PC-9 (cell line): ENCODE results near the gene EVI5L. TPM values are rescaled to one million over a fixed set of nuclear protein-coding genes. Genes with fewer than 3 reads are reported as not detected.

Experiments used
- Bru-seq: library from RNA; stranded (reverse); fragments of 400-500 nt; gene quantifications from one replicate; lab custom pipeline; 2021; lab: Mats Ljungman, UMichigan
- BruChase-seq, 2 experiments: library from RNA; stranded (reverse); fragments of 400-500 nt; gene quantifications; one replicate each; lab custom pipeline; 2021; lab: Mats Ljungman, UMichigan
- BruUV-seq: library from RNA; stranded (reverse); fragments of 400-500 nt; replicated peaks from 2 replicates; lab custom pipeline; 2021; lab: Mats Ljungman, UMichigan
- CTCF ChIA-PET: fragments of 300-600 bp; sonication (Branson Sonifier 250); formaldehyde crosslinking; loops from one replicate; lab custom pipeline; 2022; ENCODE audit warnings: antibody characterized with exemption; lab: Charles Lee
- POLR2A ChIA-PET: fragments of 300-600 bp; sonication (Branson Sonifier 250); formaldehyde crosslinking; loops from one replicate; lab custom pipeline; 2022; ENCODE audit warnings: antibody characterized with exemption; ENCODE audit not compliant: unreplicated experiment; lab: Charles Lee
- DNase-seq, 2 experiments: peaks; one replicate each; pipeline versions ENCODE4 v3.0.0 to v3.0.0-alpha.2; 2015 to 2022; ENCODE audit warnings: mixed read lengths in 1 of 2
- H2AFZ ChIP-seq: fragments of 200-600 bp; sonication (generic); 2 replicates; pipeline ENCODE4 v1.8.1; 2017; ENCODE audit warnings: antibody characterized with exemption
- H3F3A ChIP-seq: fragments of 200-600 bp; sonication (generic); 2 replicates; pipeline ENCODE4 v1.8.1; 2017; ENCODE audit warnings: antibody characterized with exemption, mild to moderate bottlenecking, low read depth; ENCODE audit not compliant: insufficient read depth
- H3K27ac ChIP-seq: fragments of 200-600 bp; sonication (generic); 2 replicates; pipeline ENCODE4 v1.6.1; 2016; ENCODE audit warnings: mixed run types
- H3K27me3 ChIP-seq: fragments of 200-600 bp; sonication (generic); 2 replicates; pipeline ENCODE4 v1.6.1; 2016; ENCODE audit warnings: low read depth, mixed run types; ENCODE audit not compliant: insufficient read depth
- H3K36me3 ChIP-seq: fragments of 200-600 bp; sonication (generic); 2 replicates; pipeline ENCODE4 v1.6.1; 2016; ENCODE audit warnings: low read depth, mixed run types
- H3K4me1 ChIP-seq: fragments of 200-600 bp; sonication (generic); replicated peaks from 2 replicates; pipeline ENCODE4 v1.6.1; 2016; ENCODE audit warnings: mixed run types; ENCODE audit not compliant: insufficient read depth
- H3K4me2 ChIP-seq: fragments of 200-600 bp; sonication (generic); 2 replicates; pipeline ENCODE4 v1.6.1; 2017; ENCODE audit warnings: mixed run types
- H3K4me3 ChIP-seq: fragments of 200-600 bp; sonication (generic); 2 replicates; pipeline ENCODE4 v1.6.1; 2016; ENCODE audit warnings: mixed run types
- H3K79me2 ChIP-seq: fragments of 200-600 bp; sonication (generic); 2 replicates; pipeline ENCODE4 v1.6.1; 2017; ENCODE audit warnings: low read depth, mixed run types
- H3K9me2 ChIP-seq: fragments of 200-600 bp; sonication (generic); 2 replicates; pipeline ENCODE4 v1.8.1; 2017; ENCODE audit warnings: mild to moderate bottlenecking; ENCODE audit not compliant: insufficient read depth
- H3K9me3 ChIP-seq: fragments of 200-600 bp; sonication (generic); 2 replicates; pipeline ENCODE4 v1.8.1; 2016; ENCODE audit warnings: low read depth; ENCODE audit not compliant: insufficient read depth
- H4K20me1 ChIP-seq: fragments of 200-600 bp; sonication (generic); 2 replicates; pipeline ENCODE4 v1.8.1; 2017; ENCODE audit not compliant: insufficient read depth
- CTCF ChIP-seq: fragments of 200-600 bp; sonication (generic); conservative IDR thresholded peaks from 2 replicates; pipeline ENCODE4 v1.6.1; 2017; ENCODE audit warnings: mixed run types, antibody characterized with exemption, mild to moderate bottlenecking, moderate library complexity
- EZH2 ChIP-seq: fragments of 200-600 bp; sonication (generic); IDR thresholded peaks from 2 replicates; pipeline ENCODE4 v1.8.0; 2017; ENCODE audit warnings: antibody characterized with exemption, low read depth
- intact Hi-C: fragments of 100-400 bp; cut with micrococcal nuclease; formaldehyde crosslinking; loops from one replicate; pipeline ENCODE4 v1.10.0; 2022; ENCODE audit not compliant: unreplicated experiment
- long read RNA-seq: library from polyadenylated mRNA; stranded (forward); transcript quantifications from one replicate; pipeline ENCODE4 v2.0.0, GENCODE V29; 2022
- total RNA-seq: library from RNA; stranded (reverse); gene quantifications from 2 replicates; pipeline ENCODE4 v1.2.3, GENCODE V29; 2021

Gene EVI5L
- total RNA-seq (13.1 and 19.2 TPM in 2 replicates), Bru-seq, nascent RNA (percentile 46 among the genes with signal in this experiment), BruChase-seq, experiment 1, labeled RNA remaining after a 2-hour chase (percentile 47 among the genes with signal in this experiment), BruChase-seq, experiment 2, labeled RNA remaining after a 6-hour chase (percentile 59 among the genes with signal in this experiment)
- long read RNA-seq, transcript EVI5L-201 (19 exons, 3,855 nt), result major isoform, 22 of 35 reads
- long read RNA-seq, partial matches to known transcripts, result 8 of 35 reads
- long read RNA-seq, other reads (novel, unspliced or antisense), result 5 of 35 reads

DNA sequence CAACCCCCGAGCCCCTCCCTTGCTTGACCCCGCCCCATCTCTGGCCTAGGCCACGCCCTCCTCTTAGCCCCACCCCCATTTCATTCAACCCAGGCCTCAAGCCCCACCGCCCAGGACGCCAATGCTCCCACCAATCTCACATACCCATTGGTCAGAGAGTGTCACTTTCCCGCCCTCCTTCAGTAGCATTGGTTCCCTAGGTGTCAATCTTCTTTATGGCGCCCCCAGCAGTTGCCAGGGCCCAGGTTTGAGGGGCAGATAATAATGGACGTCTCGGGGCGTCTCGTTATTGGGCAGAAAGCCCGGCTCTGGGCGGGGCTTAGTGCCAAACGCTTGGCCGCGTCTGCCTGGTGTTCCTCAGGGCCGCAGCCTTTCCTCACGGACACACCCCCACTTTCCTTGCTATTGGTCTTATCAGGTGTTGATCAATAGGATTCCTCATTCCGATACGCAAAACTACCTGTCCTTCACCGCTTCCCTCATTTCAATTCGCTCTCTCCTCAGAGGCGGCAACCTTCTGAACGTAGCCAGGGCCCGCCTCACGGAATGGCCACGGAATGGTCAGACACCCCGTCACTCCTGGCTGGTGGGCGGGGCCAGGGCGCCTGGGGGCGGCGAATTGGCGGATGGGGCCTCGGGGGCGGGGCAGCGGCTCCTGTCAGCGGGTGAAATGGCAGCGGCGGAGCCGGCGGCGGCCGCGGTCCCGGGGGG is at the start of gene EVI5L:
Gene EVI5L (plus strand): TSS at position 658 of the 711 bp plus-strand sequence. CDS start 16,325 bp downstream, outside the sequence.
- BruUV-seq, result no TSS peak
- Histone ChIP-seq H3K79me2 (peaks cover 7% of the 10 kb centered on the region), H3K9me3 (no peaks in the 10 kb centered on the region), H2AFZ (peak within 1 kb of the TSS; percentile 69), H4K20me1 (no peaks in the 10 kb centered on the region), H3F3A (peaks cover 25% of the 10 kb centered on the region), H3K4me1 (peaks cover 22% of the 10 kb centered on the region), H3K9me2 (no peaks in the 10 kb centered on the region), H3K27ac (no peak within 1 kb of the TSS), H3K4me2 (peak within 1 kb of the TSS; percentile 75), H3K36me3 (no peaks in the 10 kb centered on the region), H3K4me3 (peak within 1 kb of the TSS; percentile 56; the same call in 1 of the 2 replicates), H3K27me3 (peaks cover 13% of the 10 kb centered on the region; the same call in 1 of the 2 replicates)
- ChIA-PET POLR2A (no interaction called here), CTCF (no interaction called here)
- TF ChIP-seq CTCF, result no peak; the same call in 1 of the 2 replicates
- TF ChIP-seq EZH2, result no peak
- intact Hi-C loops, result loop anchor here (2.0 kb wide), 1 partner anchor 43 kb away; no protein-coding TSS in a partner anchor
- DNase-seq, result peak; percentile 98 to 100

GRCh38 chr19:7781157-7781556 is 48.9 kb upstream of the EVI5L start:
- Histone ChIP-seq H3K79me2 (no peaks in the 10 kb centered on the region), H4K20me1 (no peaks in the 10 kb centered on the region), H3K9me2 (no peaks in the 10 kb centered on the region), H3K4me2 (no peak overlapping the region), H3K27me3 (no peaks in the 10 kb centered on the region), H3F3A (peaks cover 45% of the 10 kb centered on the region), H3K36me3 (no peaks in the 10 kb centered on the region), H3K4me3 (no peak overlapping the region), H3K4me1 (peaks cover 23% of the 10 kb centered on the region), H3K27ac (no peak overlapping the region), H3K9me3 (no peaks in the 10 kb centered on the region; the same call in 1 of the 2 replicates), H2AFZ (no peak overlapping the region)
- ChIA-PET CTCF (no interaction called here), POLR2A (no interaction called here)
- intact Hi-C loops, result no loop called here
- no TSS peak for BruUV-seq
- DNase-seq, result no peak
- TF ChIP-seq EZH2 (no peak), CTCF (no peak)

DNA sequence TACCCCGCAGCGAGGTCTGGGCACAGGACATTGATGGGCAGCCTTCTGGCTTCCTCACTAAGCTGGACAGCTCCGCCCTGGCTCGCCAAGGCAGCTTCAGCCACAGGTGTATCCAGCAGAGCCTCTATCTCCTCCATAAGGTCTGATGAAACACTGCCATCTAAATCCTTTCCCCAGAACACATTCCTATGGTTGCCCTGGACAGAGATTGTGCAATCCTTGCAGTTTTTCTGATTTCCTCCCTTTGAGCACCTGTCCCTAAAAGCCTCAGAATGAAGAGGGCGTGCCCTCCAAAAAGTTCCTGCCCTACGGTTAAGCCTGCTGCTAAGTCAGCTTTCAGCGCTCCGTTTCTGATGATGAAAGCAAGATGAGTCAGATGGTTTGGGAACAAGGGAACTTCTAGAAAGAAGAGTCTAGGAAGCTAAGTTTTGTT is 46.0 kb upstream of the EVI5L start:
- Histone ChIP-seq H3K79me2 (no peaks in the 10 kb centered on the region), H3K4me1 (peaks cover 23% of the 10 kb centered on the region), H3K36me3 (no peaks in the 10 kb centered on the region), H3K27ac (peak overlapping the region; percentile 1; the same call in 1 of the 2 replicates), H3K9me3 (no peaks in the 10 kb centered on the region; the same call in 1 of the 2 replicates), H3K27me3 (no peaks in the 10 kb centered on the region), H3F3A (peaks cover 45% of the 10 kb centered on the region), H4K20me1 (no peaks in the 10 kb centered on the region), H2AFZ (no peak overlapping the region), H3K4me3 (no peak overlapping the region), H3K4me2 (peak overlapping the region; percentile 54), H3K9me2 (no peaks in the 10 kb centered on the region)
- intact Hi-C loops, result no loop called here
- ChIA-PET CTCF (interaction anchor here (0.5 to 0.9 kb wide), 2 partner anchors 16 to 103 kb away, joined by 3 read pairs; partner anchors contain the start of gene TRAPPC5), POLR2A (interaction anchor here (0.5 to 0.9 kb wide), 3 partner anchors 8 to 388 kb away, joined by 3 to 9 read pairs (median 6); no protein-coding TSS in a partner anchor)
- no TSS peak for BruUV-seq
- TF ChIP-seq CTCF (peak; percentile 20; the same call in 1 of the 2 replicates), EZH2 (no peak)
- DNase-seq, result peak; percentile 79 to 100
